Iris pigment epithelial cell (primary cell): Measurements from ENCODE around the gene CDT1.
A peak's percentile ranks its signal among the peaks of the same experiment; 100 is the strongest.

Source experiments
- DNase-seq: peaks from one replicate; pipeline ENCODE4 v3.0.0-alpha.2; 2011; ENCODE audit warnings: low read depth

The CDT1 gene

DNA sequence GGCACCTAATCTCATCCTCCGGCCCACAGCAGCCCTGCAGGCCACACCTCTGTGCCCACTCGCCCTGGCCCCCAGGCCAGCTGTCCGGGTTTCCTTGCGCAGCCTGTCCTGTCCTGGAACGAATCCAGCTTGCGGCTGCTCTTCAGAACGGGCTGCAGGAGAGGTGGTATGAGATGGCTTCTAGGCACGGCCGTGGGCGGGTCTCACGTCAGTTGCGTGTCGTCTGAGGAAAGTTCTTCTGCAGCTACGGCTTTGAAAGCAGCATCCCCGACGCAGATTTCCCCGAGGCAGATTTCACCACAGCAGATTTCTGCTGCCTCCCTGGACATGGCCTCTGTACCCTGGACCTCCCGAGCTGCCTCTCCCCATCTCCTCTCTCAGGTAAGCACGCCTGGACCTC lies 35.0 kb downstream of the CDT1 start:
- DNase-seq = no peak

DNA sequence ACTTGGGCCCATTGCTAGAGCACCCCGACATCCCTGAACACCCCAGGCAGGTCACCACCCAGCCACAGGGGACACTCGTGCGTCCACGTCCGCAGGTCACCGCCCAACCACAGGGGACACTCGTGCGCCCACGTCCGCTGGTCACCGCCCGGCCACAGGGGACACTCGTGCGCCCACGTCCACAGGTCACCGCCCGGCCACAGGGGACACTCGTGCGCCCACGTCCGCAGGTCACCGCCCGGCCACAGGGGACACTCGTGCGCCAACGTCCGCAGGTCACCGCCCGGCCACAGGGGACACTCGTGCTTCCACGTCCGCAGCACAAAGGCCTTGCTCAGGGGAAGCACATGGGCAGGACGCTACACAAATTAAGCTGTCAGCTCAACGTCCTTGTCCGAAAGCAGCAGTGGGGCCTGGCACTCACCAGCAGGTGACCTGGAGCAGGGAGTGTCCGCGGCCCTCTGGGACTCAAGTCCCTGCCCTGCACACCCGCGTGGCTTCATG lies 35.5 kb downstream of the CDT1 start:
- no peak for DNase-seq

DNA sequence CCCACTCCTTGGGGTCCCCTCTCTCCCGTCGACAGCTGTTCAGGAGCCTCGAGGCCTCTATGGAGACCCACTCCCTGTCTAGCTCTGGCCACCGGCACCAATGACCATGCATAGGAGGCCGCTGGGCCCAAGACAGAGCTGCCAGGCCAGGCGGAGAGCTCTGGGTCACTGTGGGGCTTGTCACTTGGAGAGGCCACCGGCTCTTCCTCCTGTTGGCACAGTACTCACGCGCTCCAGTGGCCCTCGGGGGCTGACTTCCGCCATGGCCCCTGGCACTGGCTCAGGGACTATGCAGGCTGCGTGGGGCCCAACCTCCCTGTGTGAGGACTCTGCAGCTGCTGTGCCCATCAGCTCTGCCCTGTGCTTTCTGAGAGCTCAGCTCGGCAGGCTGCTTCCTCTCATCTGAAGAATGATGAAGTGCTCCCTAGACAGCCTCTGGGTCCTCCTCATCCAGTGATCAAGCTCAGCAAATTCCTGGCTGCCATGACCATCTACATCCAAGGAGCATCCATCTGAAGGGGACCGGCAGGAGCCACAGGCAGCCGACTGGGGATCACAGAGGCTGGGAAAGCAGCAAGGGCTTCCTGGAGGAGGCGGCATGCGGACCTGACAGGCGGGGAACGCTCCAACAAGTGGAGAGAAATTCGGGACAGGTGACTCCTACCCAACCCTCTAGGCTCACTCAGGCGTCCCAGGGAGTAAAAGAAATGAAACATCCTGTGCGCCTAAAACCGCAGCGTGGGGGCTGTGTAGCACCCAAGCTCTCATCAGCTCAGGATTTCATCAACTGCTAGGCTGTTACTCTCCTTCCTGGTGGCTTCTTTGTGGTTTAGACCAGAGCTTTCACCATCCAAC lies 36.4 kb downstream of the CDT1 start:
- no peak for DNase-seq

DNA sequence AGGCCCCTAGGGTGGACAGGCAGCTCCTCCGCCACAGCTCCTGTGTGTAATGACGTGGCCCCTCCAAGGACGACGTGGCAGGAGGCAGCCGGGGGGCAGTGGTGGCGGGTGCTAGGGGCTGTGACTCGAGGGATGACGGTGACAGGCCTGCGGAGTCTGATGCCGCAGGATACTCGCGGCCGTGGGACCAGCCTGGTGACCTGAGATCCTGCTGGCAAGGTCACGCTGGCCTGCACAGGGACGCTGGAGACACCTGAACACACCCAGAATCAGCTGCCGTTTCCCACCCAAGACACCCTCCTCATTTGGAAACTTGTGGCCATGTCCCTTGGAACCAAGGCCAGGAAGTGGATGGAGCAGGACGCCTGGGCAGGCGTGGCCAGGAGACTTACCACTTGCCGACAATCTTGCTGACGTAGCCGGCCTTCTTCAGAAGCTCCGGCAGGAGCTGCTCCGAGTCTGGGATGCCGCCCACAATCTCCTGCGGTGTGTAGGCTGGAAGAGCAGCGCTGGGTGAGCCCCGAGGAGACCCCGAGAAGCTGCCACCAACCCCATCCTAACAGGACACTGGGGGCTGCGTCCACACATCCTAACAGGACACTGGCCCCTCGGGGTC lies 37.1 kb downstream of the CDT1 start:
- no peak for DNase-seq

DNA sequence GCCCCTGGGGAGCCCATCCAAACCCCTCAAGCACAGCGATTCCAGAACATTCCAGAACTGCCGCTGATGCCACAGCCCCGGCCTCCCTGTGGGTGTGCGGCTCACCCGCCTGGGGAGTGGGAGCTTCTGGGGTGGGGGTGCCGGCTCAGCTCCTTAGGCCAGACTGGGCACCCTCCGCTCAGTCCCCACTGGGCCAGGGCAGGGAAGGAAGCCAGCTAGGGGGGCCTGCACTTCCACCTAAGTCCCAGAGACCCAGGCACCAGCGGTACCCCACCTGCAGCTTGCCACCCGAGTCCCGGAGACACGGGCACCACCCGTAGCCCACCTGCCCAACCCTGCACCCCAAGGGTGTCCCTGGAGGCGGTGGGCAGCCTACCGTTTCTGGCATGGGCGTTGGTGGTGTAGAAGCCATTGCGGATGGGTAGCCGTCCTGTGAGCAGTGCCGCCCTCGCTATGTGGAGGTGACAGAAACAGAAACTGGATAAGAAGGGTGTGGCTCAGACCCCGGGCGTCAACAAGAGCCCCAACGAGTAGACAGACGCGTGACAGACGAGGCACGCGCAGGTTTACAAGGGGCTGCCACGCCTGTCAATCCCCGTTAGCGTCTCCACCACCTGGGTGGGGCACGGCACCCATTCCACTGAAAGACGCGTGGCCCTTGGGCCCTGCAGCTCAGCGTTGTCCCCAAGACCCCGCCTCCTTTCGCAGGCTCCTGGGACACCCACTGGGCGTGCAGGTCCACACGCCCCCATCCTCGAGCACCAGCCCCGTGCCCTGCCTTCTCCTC lies 38.1 kb downstream of the CDT1 start:
- no peak for DNase-seq

DNA sequence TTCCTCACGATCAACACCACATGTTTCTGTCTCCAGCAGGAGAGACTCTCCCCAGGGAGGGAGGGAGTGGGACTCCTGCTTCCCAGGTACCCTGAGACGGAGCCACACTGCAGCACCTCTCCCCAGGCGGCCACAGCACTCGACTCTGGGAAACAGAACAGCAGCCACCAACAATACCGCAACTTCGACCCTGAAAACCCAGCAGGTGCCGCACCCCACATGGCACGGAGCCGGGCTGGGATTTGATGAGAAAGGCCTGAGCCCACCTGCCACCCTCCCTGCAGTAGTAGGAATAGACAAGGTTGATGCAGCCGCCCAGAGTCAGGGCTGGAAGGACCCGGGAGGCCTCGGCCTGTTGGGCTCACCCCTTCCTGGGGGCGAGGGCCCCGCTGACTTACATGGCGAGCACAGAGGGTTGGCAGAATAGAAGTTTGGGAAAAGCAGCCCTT lies 38.7 kb downstream of the CDT1 start:
- DNase-seq = no peak

DNA sequence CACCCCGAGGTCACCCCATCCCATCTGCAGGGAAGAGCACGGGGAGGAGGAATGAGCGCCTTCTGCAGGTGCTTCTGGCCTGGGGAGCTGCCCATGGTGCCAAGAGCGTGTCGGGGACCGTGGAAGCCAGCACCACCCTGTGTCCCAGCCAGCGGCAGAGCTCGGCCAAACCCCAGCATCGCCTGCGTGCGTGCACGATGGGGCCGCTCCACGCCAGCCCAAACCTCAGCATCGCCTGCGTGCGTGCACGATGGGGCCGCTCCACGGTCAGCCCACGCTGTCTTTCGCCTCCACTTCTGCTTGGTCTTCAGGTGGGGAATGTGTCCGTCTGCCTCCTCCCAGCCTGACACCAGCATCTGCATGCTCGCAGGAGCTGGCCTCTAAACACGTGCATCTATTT lies 39.2 kb downstream of the CDT1 start:
- DNase-seq = no peak

DNA sequence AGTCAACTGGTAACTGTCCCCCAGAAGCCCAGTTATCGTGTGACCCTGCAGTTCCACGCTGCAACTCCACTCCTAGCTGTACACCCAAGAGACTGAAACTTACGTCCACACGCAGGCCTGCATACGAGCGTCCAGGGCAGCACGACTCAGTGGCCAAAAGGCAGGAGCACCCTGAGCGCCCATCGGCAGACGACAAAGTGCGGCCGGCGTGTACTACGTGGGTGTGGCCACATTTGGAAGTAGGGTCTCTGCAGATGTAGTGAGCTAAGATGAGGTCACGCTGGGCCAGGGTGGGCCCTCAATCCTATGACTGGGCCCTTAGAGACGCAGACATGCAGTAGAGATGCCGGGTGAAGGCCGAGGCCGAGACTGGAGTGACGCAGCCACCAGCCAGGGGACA lies 39.7 kb downstream of the CDT1 start:
- no peak for DNase-seq

DNA sequence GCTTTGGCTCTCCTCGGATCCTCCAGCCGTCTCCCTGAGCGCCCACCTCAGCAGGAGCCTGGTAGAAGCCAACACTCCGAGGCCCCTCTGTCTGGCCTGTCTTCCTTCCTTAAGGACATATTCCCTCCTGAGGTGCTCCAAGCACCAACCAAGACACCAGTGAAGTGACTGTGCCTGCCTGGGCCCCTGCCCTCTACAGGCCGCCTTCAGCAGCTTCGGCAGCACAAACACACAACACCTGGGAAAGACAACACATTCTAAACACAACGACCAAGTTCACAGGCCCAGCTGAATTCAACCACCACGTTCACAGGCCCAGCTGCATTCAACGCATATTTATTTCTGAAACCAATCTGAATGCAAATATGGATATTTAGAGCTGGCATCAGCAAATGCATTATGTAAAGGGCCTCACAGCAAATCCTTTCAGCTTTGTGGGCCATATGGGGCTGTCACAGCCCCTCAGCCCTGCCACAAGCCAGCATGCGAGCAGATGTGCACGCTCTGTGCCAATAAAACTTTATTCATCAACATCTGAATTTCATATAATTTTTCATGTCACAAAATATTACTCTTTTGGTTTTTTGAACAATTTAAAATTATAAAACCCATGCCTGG lies 40.9 kb downstream of the CDT1 start:
- no peak for DNase-seq

DNA sequence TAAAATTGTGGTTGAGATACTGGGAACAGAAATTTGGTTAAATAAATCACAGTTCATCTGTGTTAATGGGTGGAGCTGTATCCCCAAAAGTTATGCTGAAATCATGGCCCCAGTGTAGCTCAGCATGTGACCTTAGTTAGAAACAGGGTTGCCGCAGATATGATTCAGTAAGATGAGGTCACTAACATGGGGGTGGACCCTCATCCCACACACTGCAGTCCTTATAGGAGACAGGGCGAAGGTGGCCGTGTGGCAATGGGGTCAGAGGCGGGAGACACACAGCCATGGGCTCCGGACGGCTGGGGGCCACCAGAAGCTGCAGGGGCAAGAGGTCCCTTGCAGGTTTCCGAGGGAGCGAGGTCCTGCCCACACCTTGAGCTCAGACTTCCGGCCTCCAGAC lies 42.5 kb downstream of the CDT1 start:
- DNase-seq = peak; percentile 44

DNA sequence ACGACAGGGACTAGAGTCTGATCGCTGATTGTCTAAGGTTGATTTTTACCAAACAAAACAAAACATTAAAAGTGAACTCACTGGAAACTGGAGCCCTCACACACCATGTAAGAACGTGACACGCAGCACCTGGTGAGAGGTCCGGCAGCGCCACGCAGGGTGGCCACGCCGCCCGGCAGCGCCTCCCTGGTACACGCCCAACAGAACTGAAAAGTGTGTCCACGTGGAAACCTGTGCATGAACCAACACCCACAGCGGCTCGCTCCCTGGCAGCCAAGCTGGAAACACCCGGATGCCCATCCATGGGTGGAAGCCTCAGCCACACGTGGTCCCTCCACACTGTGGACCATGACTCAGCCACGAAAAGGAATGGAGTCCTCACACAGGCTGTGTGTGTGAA lies 44.1 kb downstream of the CDT1 start:
- DNase-seq = no peak

DNA sequence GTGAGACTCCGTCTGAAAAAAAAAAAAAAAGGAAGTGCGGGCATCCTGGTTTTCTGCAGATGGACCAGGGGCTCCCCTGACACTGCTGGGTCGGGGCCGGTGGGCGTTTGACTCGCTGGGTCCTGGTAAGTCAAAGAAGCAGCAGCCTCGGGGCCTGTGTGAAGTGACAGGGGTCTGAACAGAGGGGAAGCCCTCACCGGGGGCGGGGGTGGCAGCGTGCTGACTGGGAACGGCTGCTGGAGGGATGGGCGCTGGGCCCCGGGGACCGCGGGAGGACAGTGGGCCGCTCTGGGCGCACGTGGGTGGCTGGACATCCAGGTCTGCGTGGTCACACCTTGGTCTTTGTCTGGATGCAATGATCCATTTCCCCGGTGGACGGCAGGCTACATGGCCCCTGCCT lies 45.0 kb downstream of the CDT1 start:
- DNase-seq = no peak

DNA sequence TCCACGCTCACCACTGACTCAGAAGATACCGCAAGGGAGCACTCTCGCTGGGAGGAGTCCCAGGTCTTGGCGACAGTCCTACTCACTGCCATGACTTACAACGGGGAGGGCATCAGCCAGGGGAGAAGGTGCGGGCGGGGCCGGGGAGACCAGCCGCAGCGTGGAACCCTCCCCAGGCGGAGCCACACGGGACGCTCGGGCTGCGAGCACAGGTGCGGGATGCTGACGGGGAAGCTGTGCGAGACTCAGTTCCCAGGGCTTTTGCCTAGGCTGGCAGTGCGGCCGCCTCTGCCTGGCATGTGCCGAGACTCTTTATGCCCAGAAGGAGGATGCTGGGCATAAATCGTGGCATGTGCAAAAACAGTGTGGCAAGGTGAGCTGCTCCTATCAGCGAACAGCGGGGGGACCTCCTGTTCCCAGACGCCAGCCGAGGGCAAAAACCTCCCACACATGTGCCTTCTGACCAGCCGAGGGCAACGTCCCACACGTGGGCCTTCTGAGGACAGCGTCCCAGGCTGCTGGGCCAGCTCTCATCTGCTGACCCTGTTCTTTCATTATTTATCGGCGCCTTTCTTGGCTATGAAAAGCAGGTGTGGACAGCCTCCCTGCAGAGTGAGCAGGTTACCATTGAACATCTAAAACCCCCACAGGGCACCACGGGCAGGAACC lies 47.1 kb downstream of the CDT1 start:
- DNase-seq = no peak

DNA sequence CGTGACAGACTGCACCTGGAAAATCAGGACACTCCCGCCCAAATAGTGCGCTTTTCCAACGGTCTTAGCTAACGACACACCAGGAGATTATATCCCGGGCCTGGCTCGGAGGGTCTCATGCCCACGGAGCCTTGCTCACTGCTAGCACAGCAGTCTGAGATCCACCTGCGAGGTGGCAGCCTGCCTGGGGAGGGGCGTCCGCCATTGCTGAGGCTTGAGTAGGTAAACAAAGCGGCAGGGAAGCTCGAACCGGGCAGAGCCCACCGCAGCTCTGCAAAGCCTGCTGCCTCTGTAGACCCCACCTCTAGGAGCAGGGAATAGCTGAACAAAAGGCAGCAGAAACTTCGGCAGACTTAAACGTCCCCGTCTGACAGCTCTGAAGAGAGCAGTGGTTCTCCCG lies 48.0 kb downstream of the CDT1 start:
- DNase-seq = no peak

DNA sequence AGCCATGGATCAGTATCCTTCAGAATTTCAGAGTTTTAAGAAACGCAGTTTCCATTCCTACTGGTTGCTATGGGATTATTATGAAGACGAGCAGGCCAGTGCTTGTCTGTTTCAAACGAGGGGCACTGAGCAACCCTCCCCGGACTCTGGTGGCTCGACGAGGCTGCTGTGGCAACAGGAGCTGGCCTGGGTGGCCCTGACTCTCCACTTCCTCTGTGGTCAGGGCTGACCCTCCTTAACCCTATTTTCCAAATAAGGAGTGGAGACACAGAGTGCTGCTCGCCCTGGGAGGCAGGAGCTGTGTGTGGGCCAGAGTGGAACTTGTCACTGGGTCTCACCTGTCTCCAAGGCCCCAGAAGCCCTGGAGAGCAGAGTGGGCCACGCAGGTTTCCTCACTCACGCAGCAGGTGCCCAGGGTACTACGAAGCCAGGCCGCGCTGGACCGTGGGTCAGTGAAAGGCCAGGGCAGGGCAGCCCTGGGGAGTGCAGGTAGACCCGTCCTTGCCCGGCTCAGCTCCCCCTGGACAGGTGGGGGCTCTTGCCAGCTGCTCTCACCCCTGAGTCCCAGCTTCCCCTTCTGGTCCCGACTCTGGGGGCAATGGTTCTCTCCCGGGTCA lies 49.8 kb downstream of the CDT1 start:
- DNase-seq = no peak

DNA sequence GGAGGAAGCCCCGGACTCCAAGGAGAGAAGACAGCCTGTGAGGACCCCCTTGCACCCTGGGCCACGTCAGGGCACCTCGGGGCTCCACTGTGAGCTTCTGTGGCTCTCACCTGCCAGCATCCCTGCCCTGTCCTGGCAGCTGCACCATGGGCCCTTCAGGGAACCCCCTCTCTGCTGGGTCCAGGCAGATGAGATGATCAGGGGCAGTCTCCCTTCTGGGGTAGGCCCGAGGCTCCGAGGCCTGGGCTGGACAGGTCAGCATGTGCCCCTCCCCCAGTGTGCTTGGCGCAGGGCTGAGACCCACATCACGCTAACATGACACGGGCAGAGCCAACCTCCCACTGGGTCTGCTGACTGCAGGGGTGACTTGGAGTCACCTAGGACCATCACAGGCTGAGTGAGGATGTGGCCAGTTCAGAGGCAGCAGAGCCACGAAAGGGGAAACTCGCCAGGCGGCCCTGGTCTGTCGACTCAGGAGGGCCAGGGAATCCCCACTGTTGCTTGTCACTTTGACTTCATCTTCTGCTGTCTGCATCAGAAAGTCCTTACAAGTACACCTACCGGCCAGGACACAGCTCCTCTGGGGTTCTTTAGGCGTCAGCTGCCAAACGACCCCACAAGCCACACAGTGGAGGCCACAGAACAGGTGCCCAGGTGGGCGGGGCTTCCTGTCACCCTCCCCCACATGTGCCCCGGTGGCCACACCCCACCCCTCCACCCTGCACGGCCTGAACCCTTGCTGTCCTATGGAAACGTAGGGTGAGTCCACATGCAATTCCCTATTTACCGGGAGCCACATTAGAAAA lies 50.9 kb downstream of the CDT1 start:
- no peak for DNase-seq

DNA sequence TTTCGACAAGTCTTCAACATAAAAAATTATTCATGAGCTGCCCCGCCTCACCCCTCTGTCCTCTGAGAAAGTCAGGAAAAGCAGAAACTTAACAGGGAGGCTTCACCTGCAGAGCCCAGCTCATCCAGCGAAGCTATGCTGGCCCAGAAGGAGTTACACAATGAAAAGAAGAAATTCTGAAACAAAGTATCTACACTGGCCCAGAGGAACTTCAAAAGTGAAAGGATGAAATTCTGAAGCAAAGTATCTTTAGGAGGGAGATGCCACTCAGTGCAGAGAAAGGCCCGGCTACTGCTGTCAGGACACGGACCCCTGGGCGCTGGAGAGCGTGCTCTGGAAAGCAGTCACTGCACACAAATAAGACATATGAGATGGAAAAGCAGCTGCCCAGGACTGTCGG lies 51.6 kb downstream of the CDT1 start:
- DNase-seq = no peak

DNA sequence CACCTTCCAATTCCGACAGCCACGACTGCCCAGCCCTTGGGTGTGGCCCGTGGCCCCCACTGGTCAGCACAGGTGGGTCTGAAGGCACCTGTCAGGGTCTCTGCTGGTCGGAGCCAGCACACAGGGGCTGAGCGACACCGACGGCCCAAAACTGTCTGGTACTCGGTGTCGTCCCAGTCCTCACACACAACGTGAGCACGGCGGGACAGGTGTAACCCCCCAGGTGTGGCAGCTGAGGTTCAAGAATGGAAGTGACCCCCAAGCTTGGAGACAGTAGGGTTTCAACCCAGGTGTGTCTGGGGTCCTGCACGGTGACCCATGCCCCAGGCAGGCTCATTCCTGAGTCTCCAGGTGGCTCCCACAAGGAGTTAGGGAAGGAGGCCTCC lies 52.1 kb downstream of the CDT1 start:
- DNase-seq = no peak

DNA sequence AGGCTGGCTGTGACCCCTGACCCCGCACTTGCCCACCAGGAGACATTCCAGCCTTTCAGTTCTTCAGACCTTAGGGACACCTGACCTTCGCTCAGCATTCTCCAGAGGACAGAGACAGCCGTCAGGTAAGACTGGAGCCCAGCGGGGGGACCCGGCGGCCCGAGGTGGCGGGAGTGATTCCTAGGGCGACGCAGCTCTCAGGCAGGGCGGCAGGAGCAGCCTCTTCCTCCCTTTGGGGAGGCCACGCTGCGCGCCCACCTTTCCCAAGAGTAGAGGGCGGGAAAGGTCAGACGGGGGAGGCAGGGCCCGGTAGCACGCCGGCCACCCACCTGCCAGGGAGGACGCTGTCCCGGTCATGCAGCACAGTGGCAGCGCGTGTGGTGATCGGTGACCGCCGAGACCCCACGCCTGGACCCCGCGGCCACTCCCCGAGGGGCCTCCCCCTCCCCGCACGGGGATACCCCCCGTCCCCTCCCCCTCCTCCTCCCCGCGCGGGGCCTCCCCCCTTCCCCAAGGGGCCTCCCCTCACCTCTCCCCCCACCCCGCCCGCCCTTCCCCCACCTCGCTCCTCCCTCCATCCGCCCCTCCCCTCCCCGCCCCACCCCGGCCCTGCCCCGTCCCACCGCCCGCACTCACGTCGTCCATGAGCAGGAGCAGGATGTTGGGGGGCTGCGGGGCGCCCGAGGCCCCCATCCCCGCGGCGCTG lies 52.7 kb downstream of the CDT1 start:
- DNase-seq = no peak
